HG03045 (cell line): Measurements from ENCODE around the gene PSG6.
"Not testable (repeated sequence)": the region's sequence is repeated elsewhere in the genome, so short reads cannot be mapped to it uniquely, and the experiment has no call there.

ENCODE experiments used
- ATAC-seq: cut with Tn5 transposase; IDR thresholded peaks from one replicate; pipeline ENCODE4 v1.9.1; 2021; ENCODE audit warnings: mild to moderate bottlenecking, moderate library complexity; ENCODE audit not compliant: unreplicated experiment

The PSG6 gene

GRCh38 chr19:42854745-42855144 lies 62.9 kb downstream of the PSG6 start:
- ATAC-seq = not testable (repeated sequence)

GRCh38 chr19:42853231-42853630 lies 64.5 kb downstream of the PSG6 start:
- not testable (repeated sequence) for ATAC-seq

- ATAC-seq = not testable (repeated sequence)
These were observed 64.9 kb downstream of the PSG6 start for GRCh38 chr19:42852821-42853220.
